ENCODE data around the gene ETV4. TPM values are rescaled to one million over a fixed set of nuclear protein-coding genes. Genes with fewer than 3 reads are reported as not detected.
A peak's percentile ranks its signal among the peaks of the same experiment; 100 is the strongest.

The ETV4 gene
- total and polyA plus RNA-seq, 2 of the 13 experiments (the other 11 are each of a cell fraction or from before 2014, with no cell fraction given) = 128 to 330 TPM

DNA sequence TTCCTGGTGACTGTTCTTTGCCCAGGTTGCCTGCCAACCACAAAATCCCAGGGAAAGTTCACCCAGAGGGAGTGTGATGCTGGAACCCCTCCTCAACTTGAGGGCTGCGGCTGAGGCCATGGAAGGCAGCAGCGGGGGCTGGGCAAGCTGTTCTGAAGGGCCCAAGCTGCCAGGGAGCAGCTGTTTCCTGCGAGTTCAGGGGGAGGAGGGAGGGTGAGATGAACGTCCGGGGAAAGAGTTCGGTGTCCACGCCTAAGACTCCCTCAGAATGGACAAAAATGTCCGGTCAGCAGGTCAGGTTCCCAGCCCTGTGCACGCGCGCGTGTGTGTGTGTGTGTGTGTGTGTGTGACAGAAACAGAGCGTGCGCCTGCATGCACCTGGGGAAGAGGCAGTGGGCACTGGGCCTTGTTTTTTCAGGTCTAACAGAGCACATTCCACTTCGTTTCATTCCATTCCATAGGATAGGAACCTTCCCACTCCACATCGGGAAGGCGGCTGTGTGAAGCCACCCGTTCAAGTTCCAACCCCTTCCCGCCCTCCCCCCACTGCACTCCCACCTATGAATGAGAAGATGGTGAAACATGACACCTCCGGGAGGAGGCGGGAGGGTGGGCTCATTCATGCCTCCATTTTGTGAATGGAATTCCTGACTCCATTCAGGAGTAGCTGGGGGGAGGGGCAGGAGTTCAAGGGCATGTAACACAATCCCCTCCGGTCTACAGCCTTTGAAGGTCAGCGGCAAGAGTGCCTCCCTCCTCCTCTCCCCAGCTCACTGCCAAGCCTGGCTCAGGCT lies 15.7 kb downstream of the ETV4 start (continued):
- TF ChIP-seq, protein P1, sequence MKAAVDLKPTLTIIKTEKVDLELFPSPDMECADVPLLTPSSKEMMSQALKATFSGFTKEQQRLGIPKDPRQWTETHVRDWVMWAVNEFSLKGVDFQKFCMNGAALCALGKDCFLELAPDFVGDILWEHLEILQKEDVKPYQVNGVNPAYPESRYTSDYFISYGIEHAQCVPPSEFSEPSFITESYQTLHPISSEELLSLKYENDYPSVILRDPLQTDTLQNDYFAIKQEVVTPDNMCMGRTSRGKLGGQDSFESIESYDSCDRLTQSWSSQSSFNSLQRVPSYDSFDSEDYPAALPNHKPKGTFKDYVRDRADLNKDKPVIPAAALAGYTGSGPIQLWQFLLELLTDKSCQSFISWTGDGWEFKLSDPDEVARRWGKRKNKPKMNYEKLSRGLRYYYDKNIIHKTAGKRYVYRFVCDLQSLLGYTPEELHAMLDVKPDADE (CRISPR knock-in tag; IDR thresholded peaks at IDR 0.05) = no peak
- TF ChIP-seq ZNF543 (CRISPR knock-in tag; IDR thresholded peaks at IDR 0.05) = peak; percentile 98
- TF ChIP-seq, protein P2, sequence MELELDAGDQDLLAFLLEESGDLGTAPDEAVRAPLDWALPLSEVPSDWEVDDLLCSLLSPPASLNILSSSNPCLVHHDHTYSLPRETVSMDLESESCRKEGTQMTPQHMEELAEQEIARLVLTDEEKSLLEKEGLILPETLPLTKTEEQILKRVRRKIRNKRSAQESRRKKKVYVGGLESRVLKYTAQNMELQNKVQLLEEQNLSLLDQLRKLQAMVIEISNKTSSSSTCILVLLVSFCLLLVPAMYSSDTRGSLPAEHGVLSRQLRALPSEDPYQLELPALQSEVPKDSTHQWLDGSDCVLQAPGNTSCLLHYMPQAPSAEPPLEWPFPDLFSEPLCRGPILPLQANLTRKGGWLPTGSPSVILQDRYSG (CRISPR knock-in tag; IDR thresholded peaks at IDR 0.05) = no peak
- TF ChIP-seq, protein P3, sequence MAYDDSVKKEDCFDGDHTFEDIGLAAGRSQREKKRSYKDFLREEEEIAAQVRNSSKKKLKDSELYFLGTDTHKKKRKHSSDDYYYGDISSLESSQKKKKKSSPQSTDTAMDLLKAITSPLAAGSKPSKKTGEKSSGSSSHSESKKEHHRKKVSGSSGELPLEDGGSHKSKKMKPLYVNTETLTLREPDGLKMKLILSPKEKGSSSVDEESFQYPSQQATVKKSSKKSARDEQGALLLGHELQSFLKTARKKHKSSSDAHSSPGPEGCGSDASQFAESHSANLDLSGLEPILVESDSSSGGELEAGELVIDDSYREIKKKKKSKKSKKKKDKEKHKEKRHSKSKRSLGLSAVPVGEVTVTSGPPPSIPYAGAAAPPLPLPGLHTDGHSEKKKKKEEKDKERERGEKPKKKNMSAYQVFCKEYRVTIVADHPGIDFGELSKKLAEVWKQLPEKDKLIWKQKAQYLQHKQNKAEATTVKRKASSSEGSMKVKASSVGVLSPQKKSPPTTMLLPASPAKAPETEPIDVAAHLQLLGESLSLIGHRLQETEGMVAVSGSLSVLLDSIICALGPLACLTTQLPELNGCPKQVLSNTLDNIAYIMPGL (CRISPR knock-in tag; IDR thresholded peaks at IDR 0.05; ENCODE audit: borderline replicate concordance in 1 of 2, low read depth in 1 of 2) = peak; percentile 84 to 86; a peak in 3 of 4 replicates
- TF ChIP-seq NFKBIZ (CRISPR knock-in tag; IDR thresholded peaks at IDR 0.05) = peak; percentile 89; the same call in 1 of the 2 replicates
- peak; percentile 66 for TF ChIP-seq NFYB (CRISPR knock-in tag; IDR thresholded peaks at IDR 0.05)
- TF ChIP-seq SATB2 (CRISPR knock-in tag; IDR thresholded peaks at IDR 0.05) = no peak
- peak; percentile 87 for TF ChIP-seq HNRNPL (IDR thresholded peaks at IDR 0.05; ENCODE audit: low read depth, low read length)
- TF ChIP-seq ZNF746 (CRISPR knock-in tag; IDR thresholded peaks at IDR 0.05) = peak; percentile 98
- TF ChIP-seq, protein P4, sequence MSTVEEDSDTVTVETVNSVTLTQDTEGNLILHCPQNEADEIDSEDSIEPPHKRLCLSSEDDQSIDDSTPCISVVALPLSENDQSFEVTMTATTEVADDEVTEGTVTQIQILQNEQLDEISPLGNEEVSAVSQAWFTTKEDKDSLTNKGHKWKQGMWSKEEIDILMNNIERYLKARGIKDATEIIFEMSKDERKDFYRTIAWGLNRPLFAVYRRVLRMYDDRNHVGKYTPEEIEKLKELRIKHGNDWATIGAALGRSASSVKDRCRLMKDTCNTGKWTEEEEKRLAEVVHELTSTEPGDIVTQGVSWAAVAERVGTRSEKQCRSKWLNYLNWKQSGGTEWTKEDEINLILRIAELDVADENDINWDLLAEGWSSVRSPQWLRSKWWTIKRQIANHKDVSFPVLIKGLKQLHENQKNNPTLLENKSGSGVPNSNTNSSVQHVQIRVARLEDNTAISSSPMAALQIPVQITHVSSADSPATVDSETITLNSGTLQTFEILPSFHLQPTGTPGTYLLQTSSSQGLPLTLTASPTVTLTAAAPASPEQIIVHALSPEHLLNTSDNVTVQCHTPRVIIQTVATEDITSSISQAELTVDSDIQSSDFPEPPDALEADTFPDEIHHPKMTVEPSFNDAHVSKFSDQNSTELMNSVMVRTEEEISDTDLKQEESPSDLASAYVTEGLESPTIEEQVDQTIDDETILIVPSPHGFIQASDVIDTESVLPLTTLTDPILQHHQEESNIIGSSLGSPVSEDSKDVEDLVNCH (CRISPR knock-in tag; IDR thresholded peaks at IDR 0.05) = 0 out of 2 replicates have a peak, but pooled peaks have one; percentile 87
- TF ChIP-seq, protein P5, sequence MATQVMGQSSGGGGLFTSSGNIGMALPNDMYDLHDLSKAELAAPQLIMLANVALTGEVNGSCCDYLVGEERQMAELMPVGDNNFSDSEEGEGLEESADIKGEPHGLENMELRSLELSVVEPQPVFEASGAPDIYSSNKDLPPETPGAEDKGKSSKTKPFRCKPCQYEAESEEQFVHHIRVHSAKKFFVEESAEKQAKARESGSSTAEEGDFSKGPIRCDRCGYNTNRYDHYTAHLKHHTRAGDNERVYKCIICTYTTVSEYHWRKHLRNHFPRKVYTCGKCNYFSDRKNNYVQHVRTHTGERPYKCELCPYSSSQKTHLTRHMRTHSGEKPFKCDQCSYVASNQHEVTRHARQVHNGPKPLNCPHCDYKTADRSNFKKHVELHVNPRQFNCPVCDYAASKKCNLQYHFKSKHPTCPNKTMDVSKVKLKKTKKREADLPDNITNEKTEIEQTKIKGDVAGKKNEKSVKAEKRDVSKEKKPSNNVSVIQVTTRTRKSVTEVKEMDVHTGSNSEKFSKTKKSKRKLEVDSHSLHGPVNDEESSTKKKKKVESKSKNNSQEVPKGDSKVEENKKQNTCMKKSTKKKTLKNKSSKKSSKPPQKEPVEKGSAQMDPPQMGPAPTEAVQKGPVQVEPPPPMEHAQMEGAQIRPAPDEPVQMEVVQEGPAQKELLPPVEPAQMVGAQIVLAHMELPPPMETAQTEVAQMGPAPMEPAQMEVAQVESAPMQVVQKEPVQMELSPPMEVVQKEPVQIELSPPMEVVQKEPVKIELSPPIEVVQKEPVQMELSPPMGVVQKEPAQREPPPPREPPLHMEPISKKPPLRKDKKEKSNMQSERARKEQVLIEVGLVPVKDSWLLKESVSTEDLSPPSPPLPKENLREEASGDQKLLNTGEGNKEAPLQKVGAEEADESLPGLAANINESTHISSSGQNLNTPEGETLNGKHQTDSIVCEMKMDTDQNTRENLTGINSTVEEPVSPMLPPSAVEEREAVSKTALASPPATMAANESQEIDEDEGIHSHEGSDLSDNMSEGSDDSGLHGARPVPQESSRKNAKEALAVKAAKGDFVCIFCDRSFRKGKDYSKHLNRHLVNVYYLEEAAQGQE (IDR thresholded peaks at IDR 0.05; ENCODE audit: borderline replicate concordance in 1 of 2, low read depth in 1 of 2, low read length in 2 of 2) = peak in 1 of 2 experiments; percentile 71; a peak in 1 of 4 replicates
- TF ChIP-seq, protein P6, sequence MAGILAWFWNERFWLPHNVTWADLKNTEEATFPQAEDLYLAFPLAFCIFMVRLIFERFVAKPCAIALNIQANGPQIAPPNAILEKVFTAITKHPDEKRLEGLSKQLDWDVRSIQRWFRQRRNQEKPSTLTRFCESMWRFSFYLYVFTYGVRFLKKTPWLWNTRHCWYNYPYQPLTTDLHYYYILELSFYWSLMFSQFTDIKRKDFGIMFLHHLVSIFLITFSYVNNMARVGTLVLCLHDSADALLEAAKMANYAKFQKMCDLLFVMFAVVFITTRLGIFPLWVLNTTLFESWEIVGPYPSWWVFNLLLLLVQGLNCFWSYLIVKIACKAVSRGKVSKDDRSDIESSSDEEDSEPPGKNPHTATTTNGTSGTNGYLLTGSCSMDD (CRISPR knock-in tag; IDR thresholded peaks at IDR 0.05) = no peak
- no peak for TF ChIP-seq HNRNPH1 (optimal IDR thresholded peaks at IDR 0.05; ENCODE audit: low read depth, low read length)
- no peak for TF ChIP-seq ZNF841 (CRISPR knock-in tag; IDR thresholded peaks at IDR 0.05; ENCODE audit: borderline replicate concordance)
- no peak; the same call in 1 of the 2 replicates for TF ChIP-seq DNMT3B (CRISPR knock-in tag; conservative IDR thresholded peaks at IDR 0.05)
- no peak for TF ChIP-seq ZNF75D (CRISPR knock-in tag; IDR thresholded peaks at IDR 0.05; ENCODE audit: borderline replicate concordance)
- TF ChIP-seq RELA (CRISPR knock-in tag; IDR thresholded peaks at IDR 0.05) = peak; percentile 94
